ENCODE measurements around the gene MBD3.

Gene MBD3

DNA sequence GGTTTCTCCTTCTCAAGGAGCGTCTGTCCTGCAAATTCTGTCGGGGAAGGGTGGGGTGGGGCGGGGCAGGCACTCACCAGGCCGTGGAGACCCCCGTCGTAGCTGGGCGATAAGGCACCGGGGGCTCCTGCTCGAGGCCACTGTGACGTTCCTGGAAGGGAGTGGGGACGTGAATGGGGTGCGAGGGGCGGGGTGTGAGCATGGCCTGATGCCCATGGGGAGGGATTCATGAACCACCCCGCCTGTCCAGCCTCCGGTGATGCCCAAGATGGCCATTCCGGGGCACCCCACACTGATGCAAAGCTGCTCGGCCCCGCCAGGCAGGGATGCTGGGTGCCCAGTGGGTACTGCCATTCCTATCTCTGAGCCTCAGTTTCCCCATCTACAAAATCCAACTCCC, 27.0 kb upstream of the MBD3 start:
- DNase-seq (ENCODE audit: low read depth), result no peak
- H3K4me3 ChIP-seq (ENCODE audit: control insufficient read depth, low read depth, low read length), result no peak overlapping the region
- TF ChIP-seq CTCF (IDR thresholded peaks at IDR 0.05; ENCODE audit: control insufficient read depth, insufficient read depth, low read depth, low read length, missing control alignments), result no peak

- TF ChIP-seq CTCF (IDR thresholded peaks at IDR 0.05; ENCODE audit: control insufficient read depth, insufficient read depth, low read depth, low read length, missing control alignments), result no peak
- DNase-seq (ENCODE audit: low read depth), result no peak
- H3K4me3 ChIP-seq (ENCODE audit: control insufficient read depth, low read depth, low read length), result no peak overlapping the region
These were observed 26.4 kb upstream of the MBD3 start for GRCh38 chr19:1619094-1619439.

DNA sequence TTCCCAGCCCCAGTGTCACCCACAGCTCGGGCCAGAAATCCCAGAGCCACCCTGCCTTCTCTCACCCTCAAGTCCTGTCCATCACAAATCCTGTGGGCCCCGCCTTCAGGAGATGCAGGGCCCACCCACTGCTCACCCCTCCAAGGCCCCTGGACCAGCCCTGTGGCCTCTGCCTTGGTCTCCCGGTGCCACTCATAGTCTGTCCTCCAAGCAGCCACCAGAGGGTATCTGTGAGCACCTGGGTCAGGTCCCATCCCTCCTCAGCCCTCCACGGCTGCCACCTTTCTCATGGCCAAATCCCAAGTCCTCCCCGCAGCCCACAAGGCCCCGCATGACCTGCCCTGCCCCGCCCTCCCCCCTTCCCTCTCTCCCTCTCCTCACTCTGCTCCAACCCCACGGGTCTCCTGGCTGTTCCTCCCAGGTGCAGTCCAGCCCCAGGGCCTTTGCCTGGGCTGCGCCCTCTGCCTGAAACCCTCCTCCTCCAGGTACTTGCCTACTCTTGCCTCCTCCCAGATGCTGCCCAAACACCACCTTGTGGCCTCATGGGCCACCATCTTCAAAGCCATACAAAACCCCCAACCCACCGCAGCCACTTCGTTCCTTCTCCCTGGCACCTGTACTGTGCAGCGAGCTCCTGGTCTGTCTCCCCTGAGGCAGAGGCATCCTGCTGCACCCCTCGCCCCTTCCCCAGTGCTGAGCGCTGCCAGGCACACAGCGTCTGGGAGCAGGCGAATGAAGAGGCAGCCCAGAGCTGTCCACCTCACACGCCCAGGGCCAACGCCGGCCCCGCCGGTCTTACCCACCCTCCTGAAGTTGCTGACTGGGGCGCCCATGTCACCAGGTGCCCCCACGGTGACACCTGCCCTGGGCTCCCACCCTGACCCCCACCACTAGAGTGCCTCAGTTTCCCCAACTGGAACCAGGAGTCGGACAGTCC, 25.8 kb upstream of the MBD3 start:
- no peak for DNase-seq (ENCODE audit: low read depth)
- TF ChIP-seq CTCF (IDR thresholded peaks at IDR 0.05; ENCODE audit: control insufficient read depth, insufficient read depth, low read depth, low read length, missing control alignments), result peak; percentile 45
- H3K4me3 ChIP-seq (ENCODE audit: control insufficient read depth, low read depth, low read length), result no peak overlapping the region

DNA sequence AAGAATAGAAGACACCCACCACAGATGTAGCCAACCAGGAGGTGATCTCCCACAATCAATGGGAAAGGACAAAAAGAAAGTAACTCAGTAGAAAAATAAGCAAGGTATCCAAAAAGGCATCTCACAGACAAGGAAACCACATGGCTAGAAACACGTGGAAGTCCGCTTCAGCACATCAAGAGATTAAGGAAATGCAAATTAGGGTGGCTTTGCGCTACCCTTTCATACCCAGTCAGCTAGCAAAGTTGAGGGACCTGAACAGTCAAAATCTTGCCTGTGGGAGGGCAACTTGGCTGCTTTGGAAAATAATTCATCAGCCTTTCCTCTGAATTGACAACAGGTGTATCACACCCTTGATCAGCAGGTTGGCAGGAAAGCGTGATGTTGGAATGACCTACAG, 24.2 kb upstream of the MBD3 start:
- no peak overlapping the region for H3K4me3 ChIP-seq (ENCODE audit: control insufficient read depth, low read depth, low read length)
- DNase-seq (ENCODE audit: low read depth), result no peak
- TF ChIP-seq CTCF (IDR thresholded peaks at IDR 0.05; ENCODE audit: control insufficient read depth, insufficient read depth, low read depth, low read length, missing control alignments), result no peak

GRCh38 chr19:1616396-1616795, 23.7 kb upstream of the MBD3 start:
- DNase-seq (ENCODE audit: low read depth), result no peak
- TF ChIP-seq CTCF (IDR thresholded peaks at IDR 0.05; ENCODE audit: control insufficient read depth, insufficient read depth, low read depth, low read length, missing control alignments), result no peak
- no peak overlapping the region for H3K4me3 ChIP-seq (ENCODE audit: control insufficient read depth, low read depth, low read length)

- no peak for DNase-seq (ENCODE audit: low read depth)
- TF ChIP-seq CTCF (IDR thresholded peaks at IDR 0.05; ENCODE audit: control insufficient read depth, insufficient read depth, low read depth, low read length, missing control alignments), result no peak
- no peak overlapping the region for H3K4me3 ChIP-seq (ENCODE audit: control insufficient read depth, low read depth, low read length)
These were observed 22.6 kb upstream of the MBD3 start for GRCh38 chr19:1615156-1615765.
